Cardiac muscle cell (in vitro differentiated cells and primary cell): ENCODE measurements around the gene WNT7B. TPM values are rescaled to one million over a fixed set of nuclear protein-coding genes. Genes with fewer than 3 reads are reported as not detected.

Source experiments
- DNase-seq, 2 donors: peaks; one replicate each; pipeline versions ENCODE4 v3.0.0 to v3.0.0-alpha.2; 2010 to 2017; ENCODE audit warnings: low read depth in 1 of 2, low spot score in 1 of 2
- H3K27ac ChIP-seq: fragments of 200-600 bp; sonication (generic); 2 replicates; pipeline ENCODE4 v1.5.1; 2016
- H3K27me3 ChIP-seq: fragments of 200-600 bp; sonication (generic); 2 replicates; pipeline ENCODE4 v1.6.0; 2016; ENCODE audit warnings: control low read depth
- H3K36me3 ChIP-seq: fragments of 200-600 bp; sonication (generic); 2 replicates; pipeline ENCODE4 v1.5.1; 2016; ENCODE audit warnings: control low read depth
- H3K4me1 ChIP-seq: fragments of 200-600 bp; sonication (generic); 2 replicates; pipeline ENCODE4 v1.8.1; 2017; ENCODE audit warnings: low read depth, mild to moderate bottlenecking, mixed run types
- H3K4me3 ChIP-seq: fragments of 200-600 bp; sonication (generic); 2 replicates; pipeline ENCODE4 v1.5.1; 2016; ENCODE audit warnings: mild to moderate bottlenecking
- H3K9me3 ChIP-seq: fragments of 200-600 bp; sonication (generic); 2 replicates; pipeline ENCODE4 v1.5.1; 2017; ENCODE audit warnings: low read depth, mild to moderate bottlenecking, control low read depth
- polyA plus RNA-seq: library from polyadenylated mRNA; unstranded; fragments of >200 nt; fragmentation: Nextera tagmentation; extraction: Ambion mirVana; gene quantifications from 2 replicates; pipeline ENCODE4 v1.2.1, GENCODE V29; 2016
- total RNA-seq: library from RNA; depleted of rRNA; stranded (reverse); fragments of >200 nt; gene quantifications from 2 replicates; pipeline ENCODE4 v1.2.3, GENCODE V29; 2016
- TF ChIP-seq, protein P1 (sequence below): IDR thresholded peaks from 2 replicates; pipeline ENCODE4 v1.5.1; 2012; ENCODE audit warnings: low read depth, mild to moderate bottlenecking, low read length

Gene WNT7B
- total and polyA plus RNA-seq, 2 experiments from 2014 or later, result not detected

DNA sequence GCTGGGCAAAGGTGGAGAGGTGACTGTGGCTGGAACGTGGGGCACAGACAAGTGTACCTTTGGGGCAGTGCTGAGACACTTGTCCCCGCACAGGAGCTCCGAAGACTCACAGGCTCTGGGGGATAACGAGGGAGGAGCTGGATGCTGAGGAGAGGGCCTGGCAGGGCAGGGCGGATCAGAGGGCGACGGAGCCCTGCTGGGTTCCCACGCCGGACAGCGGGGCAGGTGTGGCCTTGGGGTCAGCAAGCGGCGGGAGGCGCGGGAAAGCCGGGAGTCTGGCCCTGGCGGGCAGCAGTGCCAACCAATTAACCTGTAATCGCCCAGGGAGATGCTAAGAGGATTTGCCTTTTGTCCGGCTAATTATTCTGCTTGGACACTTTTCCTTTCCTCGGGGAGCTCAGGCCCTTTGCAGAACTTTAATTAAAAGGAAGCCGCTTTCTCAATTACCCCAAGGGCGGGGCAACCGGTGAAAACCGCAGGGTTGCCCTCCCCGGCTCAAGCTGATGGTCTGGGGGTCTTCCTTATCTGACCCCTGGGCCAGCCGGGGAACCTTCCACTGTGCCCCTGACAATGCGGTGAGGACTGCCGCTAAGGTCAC, 71.5 kb downstream of the WNT7B start:
- Histone ChIP-seq H3K27me3 (no peaks in the 10 kb centered on the region), H3K9me3 (no peaks in the 10 kb centered on the region), H3K27ac (no peak overlapping the region), H3K36me3 (no peaks in the 10 kb centered on the region), H3K4me1 (no peaks in the 10 kb centered on the region), H3K4me3 (no peak overlapping the region)
- TF ChIP-seq, protein P1, sequence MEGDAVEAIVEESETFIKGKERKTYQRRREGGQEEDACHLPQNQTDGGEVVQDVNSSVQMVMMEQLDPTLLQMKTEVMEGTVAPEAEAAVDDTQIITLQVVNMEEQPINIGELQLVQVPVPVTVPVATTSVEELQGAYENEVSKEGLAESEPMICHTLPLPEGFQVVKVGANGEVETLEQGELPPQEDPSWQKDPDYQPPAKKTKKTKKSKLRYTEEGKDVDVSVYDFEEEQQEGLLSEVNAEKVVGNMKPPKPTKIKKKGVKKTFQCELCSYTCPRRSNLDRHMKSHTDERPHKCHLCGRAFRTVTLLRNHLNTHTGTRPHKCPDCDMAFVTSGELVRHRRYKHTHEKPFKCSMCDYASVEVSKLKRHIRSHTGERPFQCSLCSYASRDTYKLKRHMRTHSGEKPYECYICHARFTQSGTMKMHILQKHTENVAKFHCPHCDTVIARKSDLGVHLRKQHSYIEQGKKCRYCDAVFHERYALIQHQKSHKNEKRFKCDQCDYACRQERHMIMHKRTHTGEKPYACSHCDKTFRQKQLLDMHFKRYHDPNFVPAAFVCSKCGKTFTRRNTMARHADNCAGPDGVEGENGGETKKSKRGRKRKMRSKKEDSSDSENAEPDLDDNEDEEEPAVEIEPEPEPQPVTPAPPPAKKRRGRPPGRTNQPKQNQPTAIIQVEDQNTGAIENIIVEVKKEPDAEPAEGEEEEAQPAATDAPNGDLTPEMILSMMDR, result no peak
- no peak for DNase-seq

DNA sequence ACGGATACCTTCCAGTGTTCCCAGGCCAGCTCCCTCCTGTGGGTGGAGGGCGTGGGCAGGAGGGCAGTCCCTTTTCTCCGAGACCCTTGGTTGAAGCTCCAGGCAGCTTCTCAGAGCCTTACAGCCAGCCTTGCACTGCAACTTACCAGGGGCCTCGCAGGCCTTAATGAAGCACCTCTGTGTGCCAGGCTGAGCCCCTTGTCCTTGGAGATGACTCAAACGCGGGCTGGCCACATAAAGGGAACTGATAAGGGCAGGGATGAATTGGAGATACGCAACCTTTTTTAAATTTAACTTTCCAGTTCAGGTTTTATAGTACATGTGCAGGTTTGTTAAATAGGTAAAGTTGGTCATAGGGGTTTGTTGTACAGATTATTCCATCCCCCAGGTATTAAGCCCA, 72.7 kb downstream of the WNT7B start:
- no peaks in the 10 kb centered on the region for H3K9me3 ChIP-seq
- no peak overlapping the region for H3K4me3 ChIP-seq
- H3K27ac ChIP-seq, result no peak overlapping the region
- TF ChIP-seq, protein P1, result no peak
- no peaks in the 10 kb centered on the region for H3K36me3 ChIP-seq
- no peak for DNase-seq
- no peaks in the 10 kb centered on the region for H3K27me3 ChIP-seq
- no peaks in the 10 kb centered on the region for H3K4me1 ChIP-seq

GRCh38 chr22:45903355-45904135, 73.4 kb downstream of the WNT7B start:
- Histone ChIP-seq H3K27ac (no peak overlapping the region), H3K4me1 (no peaks in the 10 kb centered on the region), H3K9me3 (no peaks in the 10 kb centered on the region), H3K4me3 (no peak overlapping the region), H3K36me3 (no peaks in the 10 kb centered on the region), H3K27me3 (no peaks in the 10 kb centered on the region)
- TF ChIP-seq, protein P1, result no peak
- DNase-seq, result peak in 1 of 2 donors; percentile 76

- Histone ChIP-seq H3K9me3 (no peaks in the 10 kb centered on the region), H3K36me3 (no peaks in the 10 kb centered on the region), H3K4me3 (no peak overlapping the region), H3K4me1 (no peaks in the 10 kb centered on the region), H3K27me3 (no peaks in the 10 kb centered on the region), H3K27ac (no peak overlapping the region)
- TF ChIP-seq, protein P1, result no peak
- DNase-seq, result no peak
These were observed 79.2 kb downstream of the WNT7B start for GRCh38 chr22:45897736-45898135.

DNA sequence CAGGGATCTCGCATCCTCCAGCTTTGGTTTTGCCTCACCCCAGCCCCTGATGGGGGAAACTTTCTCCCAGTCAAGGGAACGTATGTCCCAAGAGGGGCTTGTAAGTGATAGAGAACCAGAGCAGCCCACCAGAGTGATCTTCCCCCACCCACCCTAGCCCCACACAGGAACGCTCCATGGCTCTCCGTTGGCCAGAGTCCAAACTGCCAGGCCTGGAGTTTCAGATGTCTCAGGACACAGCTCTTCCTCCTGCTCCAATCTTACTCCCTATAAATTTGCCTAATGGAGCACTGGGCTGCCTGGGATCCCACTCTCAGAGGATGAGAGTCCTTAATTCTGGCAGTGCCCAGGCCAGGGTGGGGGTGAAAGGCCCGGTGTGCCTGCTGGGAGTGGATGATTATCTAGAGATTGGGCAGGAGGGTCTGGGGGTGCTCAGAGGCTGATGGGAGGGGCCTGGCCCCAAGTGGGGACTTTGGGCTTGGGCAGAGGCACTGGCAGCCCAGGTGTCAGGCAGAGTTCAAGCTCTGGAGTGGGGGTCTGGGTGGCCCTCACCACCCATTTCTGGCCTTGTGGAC, 79.9 kb downstream of the WNT7B start:
- TF ChIP-seq, protein P1, result no peak
- Histone ChIP-seq H3K36me3 (no peaks in the 10 kb centered on the region), H3K4me3 (no peak overlapping the region), H3K9me3 (no peaks in the 10 kb centered on the region), H3K27me3 (no peaks in the 10 kb centered on the region), H3K4me1 (no peaks in the 10 kb centered on the region), H3K27ac (no peak overlapping the region)
- no peak for DNase-seq
